GM21528 (cell line): Measurements from ENCODE around the gene TAS2R31.
"Not testable (repeated sequence)": the region's sequence is repeated elsewhere in the genome, so short reads cannot be mapped to it uniquely, and the experiment has no call there.

Experiments
- ATAC-seq: cut with Tn5 transposase; IDR thresholded peaks from one replicate; pipeline ENCODE4 v1.9.1; 2021; ENCODE audit warnings: mild to moderate bottlenecking, moderate library complexity; ENCODE audit not compliant: unreplicated experiment, low FRiP score

TAS2R31 gene

GRCh38 chr12:11031307-11031706, at the start of gene TAS2R31:
Gene TAS2R31, minus strand, starts transcription at chr12:11031407. Its CDS starts 72 bp downstream, at chr12:11031335.
- ATAC-seq = no peak

- no peak for ATAC-seq
Observed at GRCh38 chr12:11078246-11078645, 47.0 kb upstream of the TAS2R31 start.

- ATAC-seq = no peak
Observed at GRCh38 chr12:11075642-11076041, 44.4 kb upstream of the TAS2R31 start.

GRCh38 chr12:11071414-11071813, 40.2 kb upstream of the TAS2R31 start:
- ATAC-seq = no peak

GRCh38 chr12:11070999-11071398, 39.8 kb upstream of the TAS2R31 start:
- no peak for ATAC-seq

- no peak for ATAC-seq
Observed at GRCh38 chr12:11069854-11070365, 38.7 kb upstream of the TAS2R31 start.

GRCh38 chr12:11067514-11067913, 36.3 kb upstream of the TAS2R31 start:
- no peak for ATAC-seq

GRCh38 chr12:11062194-11062593, 31.0 kb upstream of the TAS2R31 start, which contains the start of gene TAS2R46:
Gene TAS2R46, minus strand, starts transcription at chr12:11062294. Its CDS starts 0 bp downstream, at chr12:11062294.
- ATAC-seq = not testable (repeated sequence)

- no peak for ATAC-seq
Observed at GRCh38 chr12:11059784-11060183, 28.6 kb upstream of the TAS2R31 start.

GRCh38 chr12:11059041-11059440, 27.8 kb upstream of the TAS2R31 start:
- ATAC-seq = no peak

- no peak for ATAC-seq
Observed at GRCh38 chr12:11055306-11055705, 24.1 kb upstream of the TAS2R31 start.

GRCh38 chr12:11049806-11050531, 18.8 kb upstream of the TAS2R31 start:
- not testable (repeated sequence) for ATAC-seq

GRCh38 chr12:11041366-11041765, 10.2 kb upstream of the TAS2R31 start:
- not testable (repeated sequence) for ATAC-seq

- no peak for ATAC-seq
Observed at GRCh38 chr12:11040162-11040561, 9.0 kb upstream of the TAS2R31 start.

- ATAC-seq = no peak
Observed at GRCh38 chr12:11039171-11039570, 8.0 kb upstream of the TAS2R31 start.

- not testable (repeated sequence) for ATAC-seq
Observed at GRCh38 chr12:11033959-11034358, 2.8 kb upstream of the TAS2R31 start.

GRCh38 chr12:11026118-11026517, 5.1 kb downstream of the TAS2R31 start:
- ATAC-seq = no peak

GRCh38 chr12:11023387-11023786, 7.8 kb downstream of the TAS2R31 start:
- no peak for ATAC-seq

- ATAC-seq = no peak
Observed at GRCh38 chr12:11022520-11022919, 8.7 kb downstream of the TAS2R31 start, which contains the start of gene TAS2R19. Gene TAS2R19, minus strand, starts transcription at chr12:11022620. Its CDS starts 49 bp downstream, at chr12:11022571.

- ATAC-seq = no peak
Observed at GRCh38 chr12:11016937-11017336, 14.3 kb downstream of the TAS2R31 start.

GRCh38 chr12:11015775-11016430, 15.3 kb downstream of the TAS2R31 start:
- ATAC-seq = no peak
